GM21737 (cell line): ENCODE data around the gene TMSB15B.
"Not testable (repeated sequence)": the region's sequence is repeated elsewhere in the genome, so short reads cannot be mapped to it uniquely, and the experiment has no call there.

Experiments used
- ATAC-seq: cut with Tn5 transposase; IDR thresholded peaks from one replicate; pipeline ENCODE4 v1.9.1; 2021; ENCODE audit warnings: mild to moderate bottlenecking, moderate library complexity; ENCODE audit not compliant: unreplicated experiment

TMSB15B gene

GRCh38 chrX:103962411-103963278, at the start of gene TMSB15B:
Gene TMSB15B, plus strand, starts transcription at chrX:103962627.
- ATAC-seq: peak; percentile 96

GRCh38 chrX:103913356-103914020, 48.9 kb upstream of the TMSB15B start:
- ATAC-seq: no peak

- ATAC-seq: peak; percentile 37
Observed at GRCh38 chrX:103918050-103918449, 44.4 kb upstream of the TMSB15B start.

GRCh38 chrX:103918571-103919269, 43.7 kb upstream of the TMSB15B start:
- peak; percentile 62 for ATAC-seq

- peak; percentile 33 for ATAC-seq
Observed at GRCh38 chrX:103919270-103919637, 43.2 kb upstream of the TMSB15B start.

GRCh38 chrX:103920515-103920914, 41.9 kb upstream of the TMSB15B start:
- peak; percentile 63 for ATAC-seq

- ATAC-seq: peak; percentile 69
Observed at GRCh38 chrX:103927030-103927429, 35.4 kb upstream of the TMSB15B start.

- ATAC-seq: no peak
Observed at GRCh38 chrX:103927633-103928032, 34.8 kb upstream of the TMSB15B start.

GRCh38 chrX:103932133-103932532, 30.3 kb upstream of the TMSB15B start:
- ATAC-seq: peak; percentile 72

- not testable (repeated sequence) for ATAC-seq
Observed at GRCh38 chrX:103940257-103940656, 22.2 kb upstream of the TMSB15B start.

- no peak for ATAC-seq
Observed at GRCh38 chrX:103941201-103941975, 21.0 kb upstream of the TMSB15B start.

GRCh38 chrX:103949506-103949905, 12.9 kb upstream of the TMSB15B start:
- no peak for ATAC-seq

- no peak for ATAC-seq
Observed at GRCh38 chrX:103953353-103953752, 9.1 kb upstream of the TMSB15B start.

- no peak for ATAC-seq
Observed at GRCh38 chrX:103954259-103954658, 8.2 kb upstream of the TMSB15B start.

- ATAC-seq: not testable (repeated sequence)
Observed at GRCh38 chrX:103960599-103960998, 1.8 kb upstream of the TMSB15B start.

GRCh38 chrX:103983508-103983907, 21.1 kb downstream of the TMSB15B start:
- not testable (repeated sequence) for ATAC-seq

GRCh38 chrX:103999234-103999633, 36.8 kb downstream of the TMSB15B start:
- peak; percentile 94 for ATAC-seq

GRCh38 chrX:104008831-104009230, 46.4 kb downstream of the TMSB15B start:
- ATAC-seq: no peak

- no peak for ATAC-seq
Observed at GRCh38 chrX:104013158-104013557, 50.7 kb downstream of the TMSB15B start.

- ATAC-seq: no peak
Observed at GRCh38 chrX:104013606-104014005, 51.2 kb downstream of the TMSB15B start, which contains the start of gene H2BW1. Gene H2BW1, minus strand, starts transcription at chrX:104013708. Its CDS starts 132 bp downstream, at chrX:104013576.

GRCh38 chrX:104015576-104015975, 53.1 kb downstream of the TMSB15B start:
- ATAC-seq: not testable (repeated sequence)
